NCI-H1694 (cell line): Measurements from ENCODE around the gene LUZP1.
A peak's percentile ranks its signal among the peaks of the same experiment; 100 is the strongest.

ENCODE experiments used
- DNase-seq: peaks from one replicate; lab custom pipeline; 2025; lab: John Stamatoyannopoulos, UW

LUZP1 gene

GRCh38 chr1:23188434-23188884 lies 19.8 kb upstream of the LUZP1 start:
- no peak for DNase-seq

GRCh38 chr1:23187637-23188036 lies 19.0 kb upstream of the LUZP1 start:
- no peak for DNase-seq

GRCh38 chr1:23185381-23185780 lies 16.7 kb upstream of the LUZP1 start:
- DNase-seq = no peak

GRCh38 chr1:23184212-23184934 lies 15.7 kb upstream of the LUZP1 start:
- peak; percentile 44 for DNase-seq

GRCh38 chr1:23179862-23180261 lies 11.2 kb upstream of the LUZP1 start:
- DNase-seq = no peak

- no peak for DNase-seq
These were observed 10.3 kb upstream of the LUZP1 start for GRCh38 chr1:23178950-23179349.

GRCh38 chr1:23178414-23178813 lies 9.8 kb upstream of the LUZP1 start:
- no peak for DNase-seq

- DNase-seq = no peak
These were observed 9.1 kb upstream of the LUZP1 start for GRCh38 chr1:23177438-23178380.

GRCh38 chr1:23177031-23177430 lies 8.4 kb upstream of the LUZP1 start:
- DNase-seq = no peak

GRCh38 chr1:23174426-23175110 lies 5.9 kb upstream of the LUZP1 start:
- no peak for DNase-seq

GRCh38 chr1:23171181-23171755 lies 2.6 kb upstream of the LUZP1 start:
- no peak for DNase-seq

GRCh38 chr1:23169727-23170335 lies 1.2 kb upstream of the LUZP1 start:
- peak; percentile 76 for DNase-seq

GRCh38 chr1:23169195-23169575 lies 529 bp upstream of the LUZP1 start:
- no peak for DNase-seq

GRCh38 chr1:23168079-23168444 lies 594 bp downstream of the LUZP1 start:
- DNase-seq = no peak

GRCh38 chr1:23167353-23168078 lies 1.1 kb downstream of the LUZP1 start:
- DNase-seq = no peak

- DNase-seq = no peak
These were observed 1.8 kb downstream of the LUZP1 start for GRCh38 chr1:23166854-23167253.

- no peak for DNase-seq
These were observed 5.3 kb downstream of the LUZP1 start for GRCh38 chr1:23163395-23163794.

- no peak for DNase-seq
These were observed 8.4 kb downstream of the LUZP1 start for GRCh38 chr1:23159963-23160877.

GRCh38 chr1:23156940-23157339 lies 11.7 kb downstream of the LUZP1 start:
- DNase-seq = no peak
